ENCODE results near the gene SAMD7.

The SAMD7 gene

GRCh38 chr3:169970847-169971246 lies 59.5 kb downstream of the SAMD7 start:
- no peak for DNase-seq (ENCODE audit: low read depth)
- TF ChIP-seq CTCF (IDR thresholded peaks at IDR 0.05; ENCODE audit: low read length, missing control alignments), result no peak

GRCh38 chr3:169971522-169971921 lies 60.1 kb downstream of the SAMD7 start:
- no peak for TF ChIP-seq CTCF (IDR thresholded peaks at IDR 0.05; ENCODE audit: low read length, missing control alignments)
- no peak overlapping the region for H3K4me3 ChIP-seq (replicated peaks; ENCODE audit: low read depth, low read length)
- no peak for DNase-seq (ENCODE audit: low read depth)

More at GRCh38 chr3:169970847-169971246, 59.5 kb downstream of the SAMD7 start:
- no peak overlapping the region for H3K4me3 ChIP-seq (replicated peaks; ENCODE audit: low read depth, low read length)

- no peak overlapping the region for H3K4me3 ChIP-seq (replicated peaks; ENCODE audit: low read depth, low read length)
- peak; percentile 90 for DNase-seq (ENCODE audit: low read depth)
- no peak for TF ChIP-seq CTCF (IDR thresholded peaks at IDR 0.05; ENCODE audit: low read length, missing control alignments)
Observed at GRCh38 chr3:169980055-169980454, 68.7 kb downstream of the SAMD7 start.

GRCh38 chr3:169984292-169984691 lies 72.9 kb downstream of the SAMD7 start:
- no peak for TF ChIP-seq CTCF (IDR thresholded peaks at IDR 0.05; ENCODE audit: low read length, missing control alignments)
- no peak for DNase-seq (ENCODE audit: low read depth)
- H3K4me3 ChIP-seq (replicated peaks; ENCODE audit: low read depth, low read length), result no peak overlapping the region

Data from fibroblast of pulmonary artery (primary cell).